ENCODE results near the gene ITGAL.

ITGAL gene

GRCh38 chr16:30478766-30479478 is 6.4 kb downstream of the ITGAL start:
- TF ChIP-seq, protein P1, sequence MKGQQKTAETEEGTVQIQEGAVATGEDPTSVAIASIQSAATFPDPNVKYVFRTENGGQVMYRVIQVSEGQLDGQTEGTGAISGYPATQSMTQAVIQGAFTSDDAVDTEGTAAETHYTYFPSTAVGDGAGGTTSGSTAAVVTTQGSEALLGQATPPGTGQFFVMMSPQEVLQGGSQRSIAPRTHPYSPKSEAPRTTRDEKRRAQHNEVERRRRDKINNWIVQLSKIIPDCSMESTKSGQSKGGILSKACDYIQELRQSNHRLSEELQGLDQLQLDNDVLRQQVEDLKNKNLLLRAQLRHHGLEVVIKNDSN (IDR thresholded peaks at IDR 0.05), result no peak
- TF ChIP-seq TEAD4 (IDR thresholded peaks at IDR 0.05), result no peak

- no peak for TF ChIP-seq NFIC (IDR thresholded peaks at IDR 0.05)
- no peak for TF ChIP-seq TAF1 (IDR thresholded peaks at IDR 0.05; ENCODE audit: low read depth)
- TF ChIP-seq, protein P2, sequence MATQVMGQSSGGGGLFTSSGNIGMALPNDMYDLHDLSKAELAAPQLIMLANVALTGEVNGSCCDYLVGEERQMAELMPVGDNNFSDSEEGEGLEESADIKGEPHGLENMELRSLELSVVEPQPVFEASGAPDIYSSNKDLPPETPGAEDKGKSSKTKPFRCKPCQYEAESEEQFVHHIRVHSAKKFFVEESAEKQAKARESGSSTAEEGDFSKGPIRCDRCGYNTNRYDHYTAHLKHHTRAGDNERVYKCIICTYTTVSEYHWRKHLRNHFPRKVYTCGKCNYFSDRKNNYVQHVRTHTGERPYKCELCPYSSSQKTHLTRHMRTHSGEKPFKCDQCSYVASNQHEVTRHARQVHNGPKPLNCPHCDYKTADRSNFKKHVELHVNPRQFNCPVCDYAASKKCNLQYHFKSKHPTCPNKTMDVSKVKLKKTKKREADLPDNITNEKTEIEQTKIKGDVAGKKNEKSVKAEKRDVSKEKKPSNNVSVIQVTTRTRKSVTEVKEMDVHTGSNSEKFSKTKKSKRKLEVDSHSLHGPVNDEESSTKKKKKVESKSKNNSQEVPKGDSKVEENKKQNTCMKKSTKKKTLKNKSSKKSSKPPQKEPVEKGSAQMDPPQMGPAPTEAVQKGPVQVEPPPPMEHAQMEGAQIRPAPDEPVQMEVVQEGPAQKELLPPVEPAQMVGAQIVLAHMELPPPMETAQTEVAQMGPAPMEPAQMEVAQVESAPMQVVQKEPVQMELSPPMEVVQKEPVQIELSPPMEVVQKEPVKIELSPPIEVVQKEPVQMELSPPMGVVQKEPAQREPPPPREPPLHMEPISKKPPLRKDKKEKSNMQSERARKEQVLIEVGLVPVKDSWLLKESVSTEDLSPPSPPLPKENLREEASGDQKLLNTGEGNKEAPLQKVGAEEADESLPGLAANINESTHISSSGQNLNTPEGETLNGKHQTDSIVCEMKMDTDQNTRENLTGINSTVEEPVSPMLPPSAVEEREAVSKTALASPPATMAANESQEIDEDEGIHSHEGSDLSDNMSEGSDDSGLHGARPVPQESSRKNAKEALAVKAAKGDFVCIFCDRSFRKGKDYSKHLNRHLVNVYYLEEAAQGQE (IDR thresholded peaks at IDR 0.05; ENCODE audit: low read depth), result no peak
- no peak for TF ChIP-seq TEAD4 (IDR thresholded peaks at IDR 0.05)
- no peak for TF ChIP-seq FOXM1 (IDR thresholded peaks at IDR 0.05; ENCODE audit: borderline replicate concordance, low read depth)
- no peak for TF ChIP-seq YY1 (IDR thresholded peaks at IDR 0.05; ENCODE audit: low read depth)
- no peak for TF ChIP-seq ZBTB7A (IDR thresholded peaks at IDR 0.05; ENCODE audit: low read depth)
- no peak for TF ChIP-seq CEBPB (IDR thresholded peaks at IDR 0.05)
- TF ChIP-seq RAD21 (IDR thresholded peaks at IDR 0.05; ENCODE audit: low read depth), result no peak
- no peak for TF ChIP-seq MAX (IDR thresholded peaks at IDR 0.05)
- TF ChIP-seq EGR1 (IDR thresholded peaks at IDR 0.05), result no peak
- no peak for TF ChIP-seq TCF12 (IDR thresholded peaks at IDR 0.05; ENCODE audit: low read depth)
Observed at GRCh38 chr16:30481381-30481780, 8.8 kb downstream of the ITGAL start.

GRCh38 chr16:30482366-30482765 is 9.8 kb downstream of the ITGAL start:
- no peak for TF ChIP-seq MAX (IDR thresholded peaks at IDR 0.05)
- no peak for TF ChIP-seq TCF12 (IDR thresholded peaks at IDR 0.05; ENCODE audit: low read depth)
- TF ChIP-seq ZBTB7A (IDR thresholded peaks at IDR 0.05; ENCODE audit: low read depth), result no peak
- TF ChIP-seq, protein P2 (IDR thresholded peaks at IDR 0.05; ENCODE audit: low read depth), result no peak
- TF ChIP-seq NFIC (IDR thresholded peaks at IDR 0.05), result no peak
- no peak for TF ChIP-seq CREB1 (IDR thresholded peaks at IDR 0.05; ENCODE audit: low read depth)
- no peak for TF ChIP-seq TAF1 (IDR thresholded peaks at IDR 0.05; ENCODE audit: low read depth)
- TF ChIP-seq, protein P1 (IDR thresholded peaks at IDR 0.05), result no peak
- no peak for TF ChIP-seq EGR1 (IDR thresholded peaks at IDR 0.05)
- TF ChIP-seq YY1 (IDR thresholded peaks at IDR 0.05; ENCODE audit: low read depth), result no peak
- TF ChIP-seq TEAD4 (IDR thresholded peaks at IDR 0.05), result no peak

- TF ChIP-seq EP300 (IDR thresholded peaks at IDR 0.05; ENCODE audit: borderline replicate concordance), result no peak
- TF ChIP-seq NFIC (IDR thresholded peaks at IDR 0.05), result no peak
- TF ChIP-seq CEBPB (IDR thresholded peaks at IDR 0.05), result no peak
- TF ChIP-seq RAD21 (IDR thresholded peaks at IDR 0.05; ENCODE audit: low read depth), result no peak
- TF ChIP-seq, protein P2 (IDR thresholded peaks at IDR 0.05; ENCODE audit: low read depth), result no peak
- no peak for TF ChIP-seq EGR1 (IDR thresholded peaks at IDR 0.05)
- TF ChIP-seq, protein P1 (IDR thresholded peaks at IDR 0.05), result no peak
- no peak for TF ChIP-seq YY1 (IDR thresholded peaks at IDR 0.05; ENCODE audit: low read depth)
- TF ChIP-seq ZBTB7A (IDR thresholded peaks at IDR 0.05; ENCODE audit: low read depth), result no peak
- no peak for TF ChIP-seq TAF1 (IDR thresholded peaks at IDR 0.05; ENCODE audit: low read depth)
- TF ChIP-seq CREB1 (IDR thresholded peaks at IDR 0.05; ENCODE audit: low read depth), result no peak
- TF ChIP-seq TEAD4 (IDR thresholded peaks at IDR 0.05), result no peak
- no peak for TF ChIP-seq MAX (IDR thresholded peaks at IDR 0.05)
- no peak for TF ChIP-seq FOXM1 (IDR thresholded peaks at IDR 0.05; ENCODE audit: borderline replicate concordance, low read depth)
- no peak for TF ChIP-seq TCF12 (IDR thresholded peaks at IDR 0.05; ENCODE audit: low read depth)
Observed at GRCh38 chr16:30484887-30485286, 12.3 kb downstream of the ITGAL start.
